D721Med (cell line): ENCODE results near the gene CLDN9.

ENCODE experiments used
- DNase-seq: peaks from one replicate; pipeline ENCODE4 v3.0.0; 2011; ENCODE audit warnings: low spot score; ENCODE audit not compliant: insufficient read length
- FAIRE-seq: peaks from 2 replicates; lab custom pipeline; 2011; peaks lifted over from hg19 to GRCh38; lab: Jason Lieb, UNC
- CTCF ChIP-seq: IDR thresholded peaks from 2 replicates; pipeline ENCODE4 v1.5.1; 2012; ENCODE audit warnings: mild to moderate bottlenecking, control low read depth; ENCODE audit not compliant: insufficient read depth; ENCODE audit errors: missing control alignments

The CLDN9 gene

GRCh38 chr16:3027983-3028715 is 15.4 kb downstream of the CLDN9 start:
- peak; percentile 98 for DNase-seq
- no peak for FAIRE-seq
- TF ChIP-seq CTCF, result peak; percentile 67

- no peak for TF ChIP-seq CTCF
- DNase-seq (no peak), FAIRE-seq (no peak)
Observed at GRCh38 chr16:3028716-3029319, 16.1 kb downstream of the CLDN9 start.

GRCh38 chr16:3029491-3030221 is 16.9 kb downstream of the CLDN9 start:
- DNase-seq (no peak), FAIRE-seq (no peak)
- TF ChIP-seq CTCF, result no peak

- TF ChIP-seq CTCF, result no peak
- FAIRE-seq (no peak), DNase-seq (no peak)
Observed at GRCh38 chr16:3030222-3031212, 17.8 kb downstream of the CLDN9 start.

- DNase-seq (no peak), FAIRE-seq (no peak)
- no peak for TF ChIP-seq CTCF
Observed at GRCh38 chr16:3032624-3033023, 19.9 kb downstream of the CLDN9 start.

- TF ChIP-seq CTCF, result no peak
- FAIRE-seq, result no peak
Observed at GRCh38 chr16:3035289-3035971, 22.7 kb downstream of the CLDN9 start.

More at GRCh38 chr16:3035289-3035971, 22.7 kb downstream of the CLDN9 start:
- no peak for DNase-seq
